Activated T-helper 1 cell treated with anti-CD3 and anti-CD28 coated beads, Interleukin-2, amount 50 U/mL, for 16 hours (primary cell): Measurements from ENCODE around the gene KCTD6.

Experiments used
- DNase-seq, 2 donors: peaks; one replicate each; pipeline ENCODE4 v3.0.0-alpha.2; 2020; ENCODE audit warnings: low read depth in 1 of 2, low spot score in 1 of 2

The KCTD6 gene

DNA sequence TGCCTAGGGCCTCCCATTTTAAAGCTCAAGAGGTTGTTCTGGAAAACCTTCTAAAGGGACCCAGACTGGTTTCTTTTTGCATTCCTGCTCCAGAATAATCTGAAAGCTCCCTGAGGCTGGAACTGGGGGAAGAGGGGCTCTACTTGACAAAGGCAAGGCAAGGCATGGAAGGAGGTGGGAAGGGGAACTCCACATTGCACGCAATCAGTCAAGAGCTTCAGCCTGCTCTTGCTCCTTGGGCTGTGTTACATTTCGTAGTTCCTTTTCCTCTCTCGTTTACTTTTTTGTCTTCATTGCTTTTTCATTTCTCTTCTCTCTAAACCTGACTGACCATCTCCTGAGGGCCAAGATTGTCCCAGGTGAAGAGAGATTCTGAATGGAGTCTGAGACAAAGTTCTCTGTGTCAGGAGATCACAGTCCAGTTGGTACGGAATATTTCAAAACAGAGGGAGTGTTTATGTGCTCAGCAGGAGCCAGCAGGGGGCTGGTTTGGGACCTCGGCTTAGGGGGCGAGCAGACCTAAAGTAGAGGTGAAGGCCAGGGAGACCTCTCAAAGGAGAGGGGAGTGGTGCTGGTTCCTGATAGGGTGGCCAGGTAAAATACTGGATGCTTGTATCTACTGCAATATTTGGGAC is 6.0 kb upstream of the KCTD6 start:
- no peak for DNase-seq

GRCh38 chr3:58487140-58487886 is 4.6 kb upstream of the KCTD6 start:
- no peak for DNase-seq

GRCh38 chr3:58488967-58489366 is 2.9 kb upstream of the KCTD6 start:
- no peak for DNase-seq

GRCh38 chr3:58490860-58491501 is 915 bp upstream of the KCTD6 start:
- no peak for DNase-seq

DNA sequence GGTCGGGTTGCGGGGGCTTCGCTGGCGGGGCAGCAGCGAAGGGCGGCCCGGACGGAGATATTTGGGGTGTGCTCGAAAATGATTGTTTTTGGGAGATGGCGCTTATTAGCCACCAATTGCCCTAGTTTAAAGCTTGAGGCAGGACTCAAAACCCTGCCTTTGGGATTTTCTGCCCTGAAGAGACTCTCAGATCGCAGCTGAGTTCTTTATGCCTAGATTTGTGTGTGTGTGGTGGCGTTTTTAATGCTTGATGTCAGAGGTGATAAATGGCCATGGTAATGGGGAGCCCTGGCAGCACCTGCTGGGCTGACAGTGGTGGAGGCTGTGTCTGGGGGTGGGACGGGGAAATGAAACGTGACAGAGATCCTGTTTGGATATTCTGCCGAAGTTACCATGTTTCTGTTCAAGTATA is 604 bp downstream of the KCTD6 start:
- DNase-seq = no peak

DNA sequence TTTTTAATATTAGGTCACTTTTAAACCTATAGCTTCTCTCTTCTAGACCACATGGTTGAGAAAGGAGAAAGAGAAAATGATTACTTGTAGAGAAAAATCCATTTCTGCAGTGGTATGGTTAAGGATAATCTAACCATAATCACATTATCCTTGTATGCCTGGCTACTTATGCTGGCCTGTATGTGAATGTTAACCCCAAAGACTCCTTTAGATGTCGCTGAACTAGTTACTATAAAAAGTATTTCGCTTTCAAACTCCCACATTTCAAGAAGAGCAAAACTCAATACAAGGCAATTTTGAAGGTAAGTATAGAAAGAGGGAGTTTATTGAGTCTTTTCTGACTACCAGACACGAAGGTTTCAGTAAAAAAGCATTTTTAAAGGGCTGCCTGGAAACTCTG is 2.2 kb downstream of the KCTD6 start:
- no peak for DNase-seq

DNA sequence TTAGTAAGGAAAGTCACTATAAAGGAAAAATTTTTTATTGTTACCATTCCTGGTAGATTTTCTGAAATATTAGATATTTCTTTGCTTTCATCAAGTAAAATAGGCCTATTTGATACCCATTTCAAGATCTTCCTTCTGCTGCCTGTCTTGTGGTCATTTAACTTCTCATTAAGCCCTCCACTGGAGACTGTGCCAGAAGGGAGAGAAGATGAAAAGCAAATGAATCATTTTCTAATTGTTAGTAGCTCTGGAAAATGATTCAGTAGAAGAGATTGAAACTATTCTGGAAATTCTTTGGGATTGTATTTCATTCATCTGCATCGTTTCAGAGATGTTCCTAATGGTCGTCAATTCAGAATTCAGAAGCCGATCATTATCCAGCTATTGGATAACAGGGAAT is 3.2 kb downstream of the KCTD6 start:
- no peak for DNase-seq

- no peak for DNase-seq
Measured at GRCh38 chr3:58496206-58496857, 4.4 kb downstream of the KCTD6 start.

DNA sequence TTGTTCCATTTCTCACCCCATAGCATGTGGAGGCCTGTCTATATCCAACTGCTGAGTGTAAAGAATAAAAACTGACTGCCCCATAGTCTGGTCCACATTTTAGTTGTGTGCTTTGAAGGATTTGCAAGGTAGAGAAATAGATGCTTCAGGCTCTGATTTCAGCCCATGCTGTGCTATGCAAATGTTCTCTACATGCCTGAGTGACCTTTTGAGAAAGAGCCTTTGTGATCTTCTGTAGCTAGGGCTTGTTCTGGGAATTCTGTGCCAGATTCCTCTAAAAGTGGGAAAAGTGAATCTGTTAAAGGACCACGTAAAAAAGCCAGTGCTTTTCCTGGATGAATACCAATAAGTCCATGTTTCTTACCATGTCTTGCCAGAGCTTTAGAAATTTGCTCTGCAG is 5.2 kb downstream of the KCTD6 start:
- DNase-seq = no peak

DNA sequence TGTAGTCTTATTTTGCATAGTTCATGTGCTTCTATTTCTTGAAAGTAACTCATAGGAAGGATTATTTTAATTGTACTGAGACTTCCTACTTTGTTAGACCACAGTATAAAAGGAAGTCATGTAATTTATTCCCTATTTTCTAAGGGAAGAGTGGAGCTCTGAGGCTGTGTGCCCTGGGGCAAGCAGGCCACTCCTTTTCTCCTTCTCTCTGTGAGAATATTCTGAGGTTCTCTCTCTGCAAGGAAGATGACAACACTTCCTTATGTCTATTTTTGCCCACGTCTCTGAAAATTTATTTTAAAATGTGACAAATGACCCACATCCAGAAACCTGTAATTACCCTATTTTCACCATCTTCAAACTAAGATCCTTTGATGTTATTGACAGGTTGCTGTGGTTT is 11.0 kb downstream of the KCTD6 start:
- DNase-seq = no peak

GRCh38 chr3:58507356-58508078 is 15.6 kb downstream of the KCTD6 start:
- no peak for DNase-seq

DNA sequence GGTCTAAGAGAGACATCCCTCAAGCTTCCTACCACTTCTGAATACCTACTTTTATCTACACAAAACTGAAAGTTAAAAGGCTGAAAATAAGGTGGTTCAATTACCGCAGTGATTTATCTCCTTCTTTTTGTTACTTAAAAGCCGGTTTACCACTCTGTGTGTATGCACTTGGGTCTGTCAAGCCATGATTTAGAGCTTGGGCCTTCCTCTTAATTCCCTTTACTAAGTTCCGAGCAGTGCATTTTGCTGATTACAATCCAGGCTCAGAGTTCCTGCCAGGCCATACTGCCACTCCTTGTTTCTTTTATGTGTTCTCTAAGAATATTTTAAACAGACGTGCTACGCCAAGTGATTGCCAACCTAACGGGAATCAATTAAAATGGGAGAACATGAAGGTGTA is 16.5 kb downstream of the KCTD6 start:
- DNase-seq = no peak

GRCh38 chr3:58514405-58514804 is 22.5 kb downstream of the KCTD6 start:
- no peak for DNase-seq

DNA sequence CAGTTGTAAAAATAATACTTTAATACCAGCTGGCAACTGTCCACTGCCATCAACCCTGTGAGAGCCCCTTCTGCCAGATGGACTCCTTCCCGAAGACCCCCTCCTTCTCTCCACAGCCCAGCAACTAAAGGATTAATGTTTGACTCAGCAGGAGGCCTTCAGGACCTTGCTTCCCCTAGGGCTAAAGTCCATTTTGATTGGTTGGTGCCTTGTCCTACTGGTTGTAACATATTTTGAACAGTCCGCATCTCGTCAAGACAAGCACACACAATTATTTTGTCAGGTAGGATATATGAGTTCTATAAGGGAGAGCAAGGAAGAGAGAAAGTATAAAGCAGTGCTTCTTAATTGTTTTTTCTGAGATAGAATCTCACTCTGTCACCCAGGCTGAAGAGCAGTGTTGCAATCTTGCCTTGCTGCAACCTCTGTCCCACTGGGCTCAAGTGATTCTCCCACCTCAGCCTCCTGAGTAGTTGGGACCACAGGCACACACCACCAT is 26.4 kb downstream of the KCTD6 start:
- no peak for DNase-seq

GRCh38 chr3:58519668-58520402 is 27.9 kb downstream of the KCTD6 start:
- DNase-seq = no peak

- no peak for DNase-seq
Measured at GRCh38 chr3:58520403-58521335, 28.8 kb downstream of the KCTD6 start.

- no peak for DNase-seq
Measured at GRCh38 chr3:58521336-58521670, 29.4 kb downstream of the KCTD6 start.

- no peak for DNase-seq
Measured at GRCh38 chr3:58521917-58522631, 30.2 kb downstream of the KCTD6 start.
